ENCODE data around the gene SDC3. TPM values are rescaled to one million over a fixed set of nuclear protein-coding genes. Genes with fewer than 3 reads are reported as not detected.

The SDC3 gene
- total RNA-seq, 5 donors from 2014 or later (not counting 1 experiment from before 2014, with no cell fraction given), result 0.07 to 1.1 (median 0.47) TPM

DNA sequence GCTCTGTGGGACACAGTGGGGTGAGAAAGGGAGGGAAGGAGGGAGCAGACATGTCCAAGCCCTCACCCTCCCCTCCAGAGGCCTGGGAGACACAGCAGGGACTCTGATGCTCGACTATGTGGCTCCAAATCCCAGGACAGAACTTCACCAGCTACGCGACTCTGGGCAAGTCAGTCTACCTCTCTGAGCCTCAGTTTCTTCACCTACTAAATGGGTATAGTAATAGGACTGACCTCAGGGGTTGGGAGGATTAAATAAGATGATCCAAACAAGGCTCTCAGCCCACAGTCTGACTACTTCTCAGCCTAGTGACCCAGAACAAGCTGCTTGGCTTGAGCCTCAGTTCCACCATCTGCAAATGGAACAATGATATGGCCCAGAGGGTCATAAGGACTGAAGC is 19.6 kb downstream of the SDC3 start:
- POLR2A ChIA-PET, result no interaction called here
- H3K9me3 ChIP-seq, result no peaks in the 10 kb centered on the region
- ATAC-seq (replicated peaks in 1 of 4) (no peak), DNase-seq (no peak)
- no peak overlapping the region for H3K4me3 Mint-ChIP-seq
- H3K4me1 ChIP-seq (ENCODE audit: control insufficient read depth in 1 of 2, extremely low read depth in 1 of 2, insufficient read depth in 2 of 2, low read length in 2 of 2), result no peaks in the 10 kb centered on the region
- H3K27ac Mint-ChIP-seq, result no peak overlapping the region
- no peak overlapping the region for H3K27ac ChIP-seq (ENCODE audit: low read length)
- H3K9me3 Mint-ChIP-seq, result no peaks in the 10 kb centered on the region
- no peaks in the 10 kb centered on the region for H3K36me3 ChIP-seq (ENCODE audit: control insufficient read depth in 2 of 2, extremely low read depth in 1 of 2, insufficient read depth in 1 of 2, low read length in 1 of 2)
- H3K27me3 Mint-ChIP-seq, result peaks cover 17 to 20% of the 10 kb centered on the region in 2 donors
- H3K36me3 Mint-ChIP-seq, result no peaks in the 10 kb centered on the region
- no CpG with 5 or more reads among the region's 3 CpGs for WGBS (ENCODE audit: insufficient coverage)
- H3K27me3 ChIP-seq (replicated peaks in 1 of 2; ENCODE audit: control insufficient read depth in 2 of 2, extremely low read depth in 1 of 2, insufficient read depth in 2 of 2, low read length in 1 of 2), result peaks cover 0 to 47% of the 10 kb centered on the region in 2 experiments
- peaks cover 0 to 2% (median 0%) of the 10 kb centered on the region in 3 donors for H3K4me1 Mint-ChIP-seq
- no peak overlapping the region for H3K4me3 ChIP-seq (ENCODE audit: control insufficient read depth in 1 of 2, extremely low read depth in 1 of 2, low read length in 1 of 2)
- CTCF ChIA-PET, result no interaction called here

- CTCF ChIA-PET, result no interaction called here
- DNase-seq (no peak), ATAC-seq (replicated peaks in 1 of 4) (no peak)
- no peaks in the 10 kb centered on the region for H3K36me3 Mint-ChIP-seq
- peaks cover 15% of the 10 kb centered on the region in 2 donors for H3K27me3 Mint-ChIP-seq
- no peak overlapping the region for H3K27ac ChIP-seq (ENCODE audit: low read length)
- peaks cover 0 to 53% of the 10 kb centered on the region in 2 experiments for H3K27me3 ChIP-seq (replicated peaks in 1 of 2; ENCODE audit: control insufficient read depth in 2 of 2, extremely low read depth in 1 of 2, insufficient read depth in 2 of 2, low read length in 1 of 2)
- H3K4me1 ChIP-seq (ENCODE audit: control insufficient read depth in 1 of 2, extremely low read depth in 1 of 2, insufficient read depth in 2 of 2, low read length in 2 of 2), result no peaks in the 10 kb centered on the region
- POLR2A ChIA-PET, result no interaction called here
- no peaks in the 10 kb centered on the region for H3K9me3 Mint-ChIP-seq
- no peaks in the 10 kb centered on the region for H3K36me3 ChIP-seq (ENCODE audit: control insufficient read depth in 2 of 2, extremely low read depth in 1 of 2, insufficient read depth in 1 of 2, low read length in 1 of 2)
- no peak overlapping the region for H3K27ac Mint-ChIP-seq
- WGBS (ENCODE audit: insufficient coverage), result 71% methylated on average over 3 of the region's 8 CpGs
- H3K4me3 Mint-ChIP-seq, result no peak overlapping the region
- no peak overlapping the region for H3K4me3 ChIP-seq (ENCODE audit: control insufficient read depth in 1 of 2, extremely low read depth in 1 of 2, low read length in 1 of 2)
- no peaks in the 10 kb centered on the region for H3K9me3 ChIP-seq
- H3K4me1 Mint-ChIP-seq, result no peaks in the 10 kb centered on the region
Observed at GRCh38 chr1:30888391-30888790, 20.2 kb downstream of the SDC3 start.

- no peak for DNase-seq
- no peak for ATAC-seq (replicated peaks in 1 of 4)
- Mint-ChIP-seq H3K9me3 (no peaks in the 10 kb centered on the region), H3K27me3 (peaks cover 10 to 17% of the 10 kb centered on the region in 2 donors), H3K27ac (no peak overlapping the region), H3K4me1 (no peaks in the 10 kb centered on the region), H3K4me3 (no peak overlapping the region), H3K36me3 (no peaks in the 10 kb centered on the region)
- Histone ChIP-seq H3K4me3 (ENCODE audit: control insufficient read depth in 1 of 2, extremely low read depth in 1 of 2, low read length in 1 of 2) (no peak overlapping the region), H3K36me3 (ENCODE audit: control insufficient read depth in 2 of 2, extremely low read depth in 1 of 2, insufficient read depth in 1 of 2, low read length in 1 of 2) (no peaks in the 10 kb centered on the region), H3K4me1 (ENCODE audit: control insufficient read depth in 1 of 2, extremely low read depth in 1 of 2, insufficient read depth in 2 of 2, low read length in 2 of 2) (no peaks in the 10 kb centered on the region), H3K9me3 (no peaks in the 10 kb centered on the region), H3K27ac (ENCODE audit: low read length) (no peak overlapping the region), H3K27me3 (replicated peaks in 1 of 2; ENCODE audit: control insufficient read depth in 2 of 2, extremely low read depth in 1 of 2, insufficient read depth in 2 of 2, low read length in 1 of 2) (peaks cover 0 to 52% of the 10 kb centered on the region in 2 experiments)
- WGBS (ENCODE audit: insufficient coverage), result 75% methylated on average over 5 of the region's 10 CpGs
- CTCF ChIA-PET, result no interaction called here
- POLR2A ChIA-PET, result no interaction called here
Observed at GRCh38 chr1:30887485-30888315, 20.9 kb downstream of the SDC3 start.

DNA sequence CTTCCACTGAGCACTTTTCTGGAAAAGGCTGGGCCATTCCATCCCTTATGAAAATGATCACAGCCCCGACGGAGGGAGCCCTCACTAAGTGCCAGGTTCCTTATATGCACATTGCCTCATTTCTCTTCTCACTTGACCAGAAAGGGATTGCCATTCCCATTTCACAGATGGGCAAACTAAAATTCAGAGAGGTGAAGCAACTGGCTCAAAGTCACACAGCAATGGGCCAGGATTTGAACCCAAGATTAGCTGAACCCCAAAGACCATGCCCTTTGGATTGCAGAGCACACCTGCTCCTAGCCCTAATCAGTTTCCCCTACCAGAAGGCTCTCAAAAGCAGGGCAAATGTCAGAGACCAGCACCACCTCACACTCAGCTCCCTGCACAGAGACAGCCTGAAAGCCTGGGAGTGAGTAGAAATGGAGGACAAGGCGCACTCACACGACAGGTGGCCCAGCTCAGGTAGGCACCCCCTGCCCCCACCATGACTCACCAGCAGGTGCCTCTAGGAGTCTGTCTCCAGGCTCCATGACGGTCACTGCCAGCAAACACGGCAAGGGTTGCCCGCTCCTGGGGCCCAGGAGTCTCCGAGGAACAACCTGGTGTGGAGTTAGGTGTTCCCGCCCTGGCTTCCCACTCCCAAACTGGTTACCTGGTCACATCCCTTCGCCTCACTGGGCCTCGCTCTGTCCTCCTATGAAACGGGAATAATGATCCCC is 21.7 kb downstream of the SDC3 start:
- H3K4me3 Mint-ChIP-seq, result no peak overlapping the region
- WGBS (ENCODE audit: insufficient coverage), result 92% methylated on average over 2 of the region's 12 CpGs
- H3K9me3 ChIP-seq, result no peaks in the 10 kb centered on the region
- H3K27me3 Mint-ChIP-seq, result peaks cover 12 to 13% of the 10 kb centered on the region in 2 donors
- H3K4me3 ChIP-seq (ENCODE audit: control insufficient read depth in 1 of 2, extremely low read depth in 1 of 2, low read length in 1 of 2), result no peak overlapping the region
- H3K9me3 Mint-ChIP-seq, result no peaks in the 10 kb centered on the region
- DNase-seq (no peak), ATAC-seq (replicated peaks in 1 of 4) (no peak)
- no peaks in the 10 kb centered on the region for H3K36me3 Mint-ChIP-seq
- H3K27ac Mint-ChIP-seq, result no peak overlapping the region
- H3K27ac ChIP-seq (ENCODE audit: low read length), result no peak overlapping the region
- H3K27me3 ChIP-seq (replicated peaks in 1 of 2; ENCODE audit: control insufficient read depth in 2 of 2, extremely low read depth in 1 of 2, insufficient read depth in 2 of 2, low read length in 1 of 2), result peaks cover 0 to 48% of the 10 kb centered on the region in 2 experiments
- no peaks in the 10 kb centered on the region for H3K36me3 ChIP-seq (ENCODE audit: control insufficient read depth in 2 of 2, extremely low read depth in 1 of 2, insufficient read depth in 1 of 2, low read length in 1 of 2)
- ChIA-PET CTCF (no interaction called here), POLR2A (no interaction called here)
- H3K4me1 Mint-ChIP-seq, result no peaks in the 10 kb centered on the region
- H3K4me1 ChIP-seq (ENCODE audit: control insufficient read depth in 1 of 2, extremely low read depth in 1 of 2, insufficient read depth in 2 of 2, low read length in 2 of 2), result no peaks in the 10 kb centered on the region

DNA sequence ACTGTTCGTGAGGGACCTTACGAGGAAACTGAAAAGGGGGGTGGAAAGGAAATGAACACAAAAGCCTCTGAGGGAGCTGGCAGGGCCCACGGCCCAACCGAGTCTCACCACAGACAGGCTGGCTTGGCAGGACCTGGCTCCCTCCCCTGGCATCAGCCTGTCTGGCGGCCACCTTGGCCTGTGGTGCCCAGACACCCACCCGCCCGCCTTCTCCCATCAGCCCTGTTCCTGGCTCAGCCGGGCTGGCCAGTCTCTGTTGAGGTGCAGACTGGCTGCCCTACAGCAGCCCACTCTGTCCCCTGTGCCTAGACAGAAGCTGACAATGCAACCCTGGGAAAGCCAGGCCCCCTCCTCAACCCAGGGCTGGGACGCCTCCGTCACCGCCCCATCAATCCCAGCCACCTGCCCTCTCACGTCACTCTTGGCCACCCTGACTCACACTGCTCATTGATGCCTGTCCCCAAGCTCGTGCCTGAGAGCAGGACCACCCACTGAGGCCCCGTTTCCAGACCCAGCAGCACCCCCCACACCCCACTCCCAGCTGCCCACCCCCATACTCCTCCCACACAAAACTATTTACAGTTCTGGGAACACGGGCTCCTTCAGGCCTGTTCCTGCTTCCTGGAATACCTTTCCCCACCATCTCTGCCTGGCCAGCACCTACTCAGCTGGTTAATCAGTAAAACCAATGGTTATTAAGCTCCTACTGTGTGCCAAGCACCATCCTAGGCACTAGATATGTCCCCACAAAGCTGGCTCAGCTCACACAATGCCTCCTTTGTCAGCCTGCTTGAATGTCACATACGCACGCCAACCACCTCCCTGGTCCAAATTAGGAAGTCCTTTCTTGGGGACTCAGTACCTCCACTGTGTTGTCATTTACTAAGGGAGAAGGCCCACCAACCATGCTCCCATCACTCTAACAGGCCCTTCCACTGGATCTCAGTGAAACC is 22.7 kb downstream of the SDC3 start:
- peaks cover 19% of the 10 kb centered on the region in 2 donors for H3K27me3 Mint-ChIP-seq
- H3K27me3 ChIP-seq (replicated peaks in 1 of 2; ENCODE audit: control insufficient read depth in 2 of 2, extremely low read depth in 1 of 2, insufficient read depth in 2 of 2, low read length in 1 of 2), result peaks cover 0 to 52% of the 10 kb centered on the region in 2 experiments
- DNase-seq (no peak), ATAC-seq (replicated peaks in 1 of 4) (no peak)
- WGBS (ENCODE audit: insufficient coverage), result 57% methylated on average over 15 of the region's 17 CpGs
- H3K9me3 ChIP-seq, result no peaks in the 10 kb centered on the region
- H3K4me1 Mint-ChIP-seq, result peaks cover 0 to 3% (median 0%) of the 10 kb centered on the region in 3 donors
- no peaks in the 10 kb centered on the region for H3K36me3 ChIP-seq (ENCODE audit: control insufficient read depth in 2 of 2, extremely low read depth in 1 of 2, insufficient read depth in 1 of 2, low read length in 1 of 2)
- ChIA-PET CTCF (no interaction called here), POLR2A (no interaction called here)
- H3K27ac Mint-ChIP-seq, result no peak overlapping the region
- H3K4me3 ChIP-seq (ENCODE audit: control insufficient read depth in 1 of 2, extremely low read depth in 1 of 2, low read length in 1 of 2), result no peak overlapping the region
- H3K27ac ChIP-seq (ENCODE audit: low read length), result no peak overlapping the region
- no peaks in the 10 kb centered on the region for H3K36me3 Mint-ChIP-seq
- no peaks in the 10 kb centered on the region for H3K9me3 Mint-ChIP-seq
- no peak overlapping the region for H3K4me3 Mint-ChIP-seq
- no peaks in the 10 kb centered on the region for H3K4me1 ChIP-seq (ENCODE audit: control insufficient read depth in 1 of 2, extremely low read depth in 1 of 2, insufficient read depth in 2 of 2, low read length in 2 of 2)

DNA sequence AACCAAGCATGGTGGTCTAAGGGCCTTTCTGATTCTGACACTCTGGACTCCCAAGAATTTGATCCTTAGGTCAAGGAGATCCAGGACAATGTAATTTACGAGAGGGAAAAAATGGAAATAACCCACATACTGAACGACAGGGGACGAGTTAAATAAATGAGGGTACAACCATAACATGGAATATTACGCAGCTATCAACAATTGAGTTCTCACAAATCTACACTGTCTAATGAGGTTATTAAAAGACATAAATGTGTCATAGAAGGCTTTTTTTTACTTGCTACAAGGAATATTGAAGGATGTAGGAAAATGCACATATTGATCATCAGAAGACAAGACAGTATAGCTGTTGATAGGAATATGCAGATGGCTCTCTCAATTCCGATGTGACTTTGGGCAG is 23.8 kb downstream of the SDC3 start:
- POLR2A ChIA-PET, result no interaction called here
- no peak overlapping the region for H3K4me3 Mint-ChIP-seq
- DNase-seq, result no peak
- no peaks in the 10 kb centered on the region for H3K36me3 ChIP-seq (ENCODE audit: control insufficient read depth in 2 of 2, extremely low read depth in 1 of 2, insufficient read depth in 1 of 2, low read length in 1 of 2)
- H3K27ac ChIP-seq (ENCODE audit: low read length), result no peak overlapping the region
- H3K4me3 ChIP-seq (ENCODE audit: control insufficient read depth in 1 of 2, extremely low read depth in 1 of 2, low read length in 1 of 2), result no peak overlapping the region
- H3K9me3 ChIP-seq, result no peaks in the 10 kb centered on the region
- H3K4me1 Mint-ChIP-seq, result peaks cover 0 to 3% (median 0%) of the 10 kb centered on the region in 3 donors
- H3K27me3 ChIP-seq (replicated peaks in 1 of 2; ENCODE audit: control insufficient read depth in 2 of 2, extremely low read depth in 1 of 2, insufficient read depth in 2 of 2, low read length in 1 of 2), result peaks cover 0 to 55% of the 10 kb centered on the region in 2 experiments
- peaks cover 23 to 25% of the 10 kb centered on the region in 2 donors for H3K27me3 Mint-ChIP-seq
- no peaks in the 10 kb centered on the region for H3K9me3 Mint-ChIP-seq
- no peak overlapping the region for H3K27ac Mint-ChIP-seq
- no peaks in the 10 kb centered on the region for H3K36me3 Mint-ChIP-seq
- no peaks in the 10 kb centered on the region for H3K4me1 ChIP-seq (ENCODE audit: control insufficient read depth in 1 of 2, extremely low read depth in 1 of 2, insufficient read depth in 2 of 2, low read length in 2 of 2)
- ATAC-seq (replicated peaks in 1 of 4), result no peak
- WGBS (ENCODE audit: insufficient coverage), result 100% methylated on average over 1 of the region's 5 CpGs
- CTCF ChIA-PET, result no interaction called here

Measured in T-cell (primary cell).